K562 (cell line): ENCODE measurements around the gene VPS26A. TPM values are rescaled to one million over a fixed set of nuclear protein-coding genes. Genes with fewer than 3 reads are reported as not detected.

Source experiments
- AFF4 ChIP-seq: sonication (generic); formaldehyde crosslinking; IDR thresholded peaks from 2 replicates; pipeline ENCODE4 v1.8.0; 2023; ENCODE audit warnings: mild to moderate bottlenecking, missing genetic modification reagents
- BRD9 ChIP-seq: fragments of 450-650 bp; IDR thresholded peaks from 2 replicates; pipeline ENCODE4 v1.6.1; 2018; ENCODE audit warnings: low read depth; ENCODE audit not compliant: partially characterized antibody
- FOXA3 ChIP-seq, 2 experiments: fragments of 450-650 bp in 1 of 2; sonication (generic) in 1 of 2; formaldehyde crosslinking; IDR thresholded peaks in 1 of 2; conservative IDR thresholded peaks in 1 of 2; 2 replicates each; pipeline versions ENCODE4 v1.4.0 to v1.8.0; 2020 to 2022; ENCODE audit warnings: mild to moderate bottlenecking in 2 of 2, missing genetic modification reagents in 1 of 2
- NKRF ChIP-seq: fragments of 450-650 bp; IDR thresholded peaks from 2 replicates; pipeline ENCODE4 v1.6.1; 2016; ENCODE audit warnings: borderline replicate concordance
- RAD21 ChIP-seq, 2 experiments: fragments of 250-450 bp in 1 of 2; fragments of 450-650 bp in 1 of 2; sonication (Bioruptor Pico) in 1 of 2; formaldehyde crosslinking in 1 of 2; IDR thresholded peaks in 1 of 2; conservative IDR thresholded peaks in 1 of 2; 2 replicates each; pipeline versions ENCODE4 v1.4.0 to v1.8.0; 2020 to 2022; ENCODE audit warnings: mild to moderate bottlenecking in 2 of 2, moderate library complexity in 1 of 2
- STAT5A ChIP-seq: IDR thresholded peaks from 2 replicates; pipeline ENCODE4 v1.6.1; 2012; ENCODE audit warnings: low read length, inconsistent platforms, borderline replicate concordance
- TEAD1 ChIP-seq, 2 experiments: fragments of 450-650 bp in 1 of 2; sonication (generic) in 1 of 2; formaldehyde crosslinking; IDR thresholded peaks; 2 replicates each; pipeline versions ENCODE4 v1.4.0 to v1.8.0; 2020 to 2022; ENCODE audit warnings: mild to moderate bottlenecking in 2 of 2, missing genetic modification reagents in 1 of 2
- YY1 ChIP-seq, 3 experiments: IDR thresholded peaks; 2 replicates each; pipeline ENCODE4 v1.6.1; 2011; ENCODE audit warnings: low read length in 2 of 3, mild to moderate bottlenecking in 2 of 3, moderate library complexity in 2 of 3, borderline replicate concordance in 1 of 3, control low read depth in 1 of 3, low read depth in 1 of 3; ENCODE audit not compliant: insufficient read depth in 3 of 3, insufficient replicate concordance in 2 of 3, control insufficient read depth in 1 of 3, insufficient read length in 1 of 3; ENCODE audit errors: extremely low read depth in 1 of 3
- ZNF197 ChIP-seq: fragments of 200-800 bp; sonication (Bioruptor generic); IDR thresholded peaks from 2 replicates; pipeline ENCODE4 v1.6.1; 2016; ENCODE audit warnings: low read depth, missing genetic modification characterization, missing compliant biosample characterization
- polyA plus RNA-seq, 8 experiments: library from polyadenylated mRNA; depleted of rRNA in 4 of 8; stranded (reverse) in 5 of 8; unstranded in 3 of 8; fragments of >200 nt; fragmentation: Nextera tagmentation in 2 of 8; fragmentation: Illumina TruSeq in 1 of 8; extraction: Ambion mirVana in 2 of 8; extraction: Trizol in 1 of 8; gene quantifications; 2 replicates each; pipeline versions ENCODE4 v1.2.1 to v1.2.3, GENCODE V29; 2011 to 2014; ENCODE audit warnings: inconsistent platforms in 1 of 8, missing spikeins in 1 of 8
- total RNA-seq, 7 experiments: library from RNA; depleted of rRNA in 6 of 7; stranded (reverse); fragments of >200 nt in 6 of 7; fragmentation: Illumina TruSeq in 2 of 7; extraction: Trizol in 2 of 7; gene quantifications; 2 replicates each; pipeline versions ENCODE4 v1.2.1 to v1.2.3, GENCODE V29; 2011 to 2021; ENCODE audit warnings: low replicate concordance in 1 of 7
- TF ChIP-seq, protein P1 (sequence below), 3 experiments: fragments of 200-800 bp in 1 of 3; sonication (Bioruptor generic) in 1 of 3; sonication (generic) in 1 of 3; formaldehyde crosslinking in 1 of 3; IDR thresholded peaks; 2 replicates each; pipeline versions ENCODE4 v1.6.1 to v1.8.0; 2016 to 2022; ENCODE audit warnings: mild to moderate bottlenecking in 2 of 3, missing compliant biosample characterization in 2 of 3, missing genetic modification characterization in 2 of 3, missing genetic modification reagents in 1 of 3
- TF ChIP-seq, protein P2 (sequence below): fragments of 450-650 bp; conservative IDR thresholded peaks from 2 replicates; pipeline ENCODE4 v1.6.1; 2016; ENCODE audit warnings: missing genetic modification characterization, low read depth, mild to moderate bottlenecking, control low read depth, missing compliant biosample characterization
- TF ChIP-seq, protein P3 (sequence below), 2 experiments: IDR thresholded peaks; 2 replicates each; pipeline ENCODE4 v1.6.1; 2011; ENCODE audit warnings: borderline replicate concordance in 1 of 2, control low read depth in 1 of 2, low read depth in 1 of 2, low read length in 1 of 2, mild to moderate bottlenecking in 1 of 2, mixed read lengths in 1 of 2, moderate library complexity in 1 of 2; ENCODE audit not compliant: insufficient read depth in 1 of 2, insufficient read length in 1 of 2, poor library complexity in 1 of 2, severe bottlenecking in 1 of 2; ENCODE audit errors: extremely low read depth in 1 of 2

Gene VPS26A
- total and polyA plus RNA-seq, 9 of the 15 experiments (the other 6 are each of a cell fraction or from before 2014, with no cell fraction given), result 47.1 to 137 (median 69.3) TPM

DNA sequence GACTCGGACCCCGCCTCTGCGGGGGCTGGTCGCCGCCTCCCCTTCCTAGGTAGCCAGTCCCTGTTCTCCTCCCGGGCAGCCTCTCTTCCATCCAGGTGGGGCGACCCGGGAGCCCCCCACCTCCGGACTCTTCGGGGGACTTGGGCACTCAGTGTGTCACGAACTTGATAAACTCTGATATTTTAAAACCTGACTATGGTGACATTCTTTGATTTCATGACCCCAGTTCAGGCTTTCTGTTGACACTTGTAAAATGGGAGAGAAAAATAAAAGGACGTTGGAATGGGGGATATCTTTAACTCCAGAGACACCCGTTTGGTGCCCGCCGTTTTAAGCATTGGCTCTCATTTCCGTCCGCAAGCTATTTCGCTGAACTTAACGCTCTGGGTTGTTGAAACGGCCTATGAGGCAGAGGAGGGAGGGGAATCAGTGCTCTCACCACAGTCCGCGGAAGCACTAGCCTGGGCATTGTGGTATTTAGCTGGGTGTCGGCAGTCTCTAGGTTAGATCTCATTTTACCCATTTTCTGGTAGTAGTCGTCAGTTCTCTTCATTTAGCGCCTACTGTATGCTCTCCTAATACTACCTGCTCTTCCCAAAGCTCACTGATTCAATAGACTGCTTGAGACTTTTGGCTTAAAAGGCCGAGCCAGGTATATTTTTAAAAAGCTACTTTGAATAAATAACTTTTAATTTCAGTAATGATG lies 738 bp downstream of the VPS26A start (continued):
- peak; percentile 41 for TF ChIP-seq BRD9
- TF ChIP-seq TEAD1 (CRISPR knock-in tag; IDR thresholded peaks at IDR 0.05), result peak in 1 of 2 experiments; percentile 72; a peak in 2 of 4 replicates
- 0 out of 4 replicates have a peak, but pooled peaks of 1 of the 2 experiments have one; percentile 40 for TF ChIP-seq FOXA3 (CRISPR knock-in tag; conservative IDR thresholded peaks at IDR 0.05 in 1 of 2, IDR thresholded peaks at IDR 0.05 in 1 of 2)
- TF ChIP-seq YY1 (IDR thresholded peaks at IDR 0.05; ENCODE audit: borderline replicate concordance in 1 of 3, control insufficient read depth in 1 of 3, extremely low read depth in 1 of 3, insufficient read depth in 3 of 3, insufficient read length in 1 of 3, insufficient replicate concordance in 2 of 3, low read depth in 1 of 3, low read length in 2 of 3), result peak in 1 of 3 experiments; percentile 22
- TF ChIP-seq AFF4, result peak; percentile 90; the same call in 1 of the 2 replicates
- 0 out of 2 replicates have a peak, but pooled peaks have one; percentile 8 for TF ChIP-seq ZNF197
- TF ChIP-seq, protein P1, sequence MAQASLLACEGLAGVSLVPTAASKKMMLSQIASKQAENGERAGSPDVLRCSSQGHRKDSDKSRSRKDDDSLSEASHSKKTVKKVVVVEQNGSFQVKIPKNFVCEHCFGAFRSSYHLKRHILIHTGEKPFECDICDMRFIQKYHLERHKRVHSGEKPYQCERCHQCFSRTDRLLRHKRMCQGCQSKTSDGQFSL (CRISPR knock-in tag; IDR thresholded peaks at IDR 0.05), result peak; percentile 44; the same call in 1 of the 2 replicates
- TF ChIP-seq, protein P1 (tag; IDR thresholded peaks at IDR 0.05), result no peak
- 0 out of 4 replicates have a peak, but pooled peaks of 1 of the 2 experiments have one; percentile 9 for TF ChIP-seq RAD21 (CRISPR knock-in tag; conservative IDR thresholded peaks at IDR 0.05 in 1 of 2, IDR thresholded peaks at IDR 0.05 in 1 of 2)
- TF ChIP-seq, protein P2, sequence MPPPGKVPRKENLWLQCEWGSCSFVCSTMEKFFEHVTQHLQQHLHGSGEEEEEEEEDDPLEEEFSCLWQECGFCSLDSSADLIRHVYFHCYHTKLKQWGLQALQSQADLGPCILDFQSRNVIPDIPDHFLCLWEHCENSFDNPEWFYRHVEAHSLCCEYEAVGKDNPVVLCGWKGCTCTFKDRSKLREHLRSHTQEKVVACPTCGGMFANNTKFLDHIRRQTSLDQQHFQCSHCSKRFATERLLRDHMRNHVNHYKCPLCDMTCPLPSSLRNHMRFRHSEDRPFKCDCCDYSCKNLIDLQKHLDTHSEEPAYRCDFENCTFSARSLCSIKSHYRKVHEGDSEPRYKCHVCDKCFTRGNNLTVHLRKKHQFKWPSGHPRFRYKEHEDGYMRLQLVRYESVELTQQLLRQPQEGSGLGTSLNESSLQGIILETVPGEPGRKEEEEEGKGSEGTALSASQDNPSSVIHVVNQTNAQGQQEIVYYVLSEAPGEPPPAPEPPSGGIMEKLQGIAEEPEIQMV (tag), result peak; percentile 100
- TF ChIP-seq STAT5A, result peak; percentile 27; the same call in 1 of the 2 replicates
- TF ChIP-seq, protein P3, sequence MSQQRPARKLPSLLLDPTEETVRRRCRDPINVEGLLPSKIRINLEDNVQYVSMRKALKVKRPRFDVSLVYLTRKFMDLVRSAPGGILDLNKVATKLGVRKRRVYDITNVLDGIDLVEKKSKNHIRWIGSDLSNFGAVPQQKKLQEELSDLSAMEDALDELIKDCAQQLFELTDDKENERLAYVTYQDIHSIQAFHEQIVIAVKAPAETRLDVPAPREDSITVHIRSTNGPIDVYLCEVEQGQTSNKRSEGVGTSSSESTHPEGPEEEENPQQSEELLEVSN (IDR thresholded peaks at IDR 0.05; ENCODE audit: borderline replicate concordance in 1 of 2, extremely low read depth in 1 of 2, insufficient read depth in 1 of 2, insufficient read length in 1 of 2, low read depth in 1 of 2, low read length in 1 of 2, poor library complexity in 1 of 2, severe bottlenecking in 1 of 2), result no peak
- TF ChIP-seq NKRF, result peak; percentile 37; the same call in 1 of the 2 replicates
